ENCODE results near the gene NHLRC4.

Gene NHLRC4

DNA sequence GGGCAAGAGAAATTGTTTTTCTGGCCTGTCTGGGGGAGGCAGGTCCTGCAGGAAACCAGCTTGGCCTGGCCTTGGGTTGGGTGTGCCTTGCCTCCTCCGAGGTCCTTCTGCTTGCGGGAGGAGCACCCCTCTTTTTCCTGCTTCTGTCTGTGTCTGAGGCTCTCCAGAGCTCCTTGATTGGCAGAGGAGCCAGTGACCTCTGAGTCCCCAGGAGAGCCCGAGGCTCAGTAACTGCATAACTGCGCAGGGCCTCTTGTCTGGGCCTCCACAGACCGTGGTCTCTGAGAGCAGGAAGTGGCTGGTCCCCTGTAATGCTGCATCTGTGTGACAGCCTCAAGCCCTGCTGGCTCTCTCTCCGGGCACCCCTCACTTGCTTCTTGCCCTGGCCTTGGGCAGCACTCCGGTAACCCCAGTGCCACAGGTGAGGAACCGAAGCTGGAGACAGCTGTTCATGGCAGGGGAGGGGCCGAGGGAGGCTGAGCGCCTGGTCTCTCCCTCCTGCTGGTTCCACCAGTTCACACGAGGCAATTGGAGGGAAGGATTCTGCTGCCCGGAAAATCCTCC is 37.7 kb upstream of the NHLRC4 start:
- no peak for DNase-seq (ENCODE audit: insufficient read length, low spot score)
- no peak for FAIRE-seq
- no peak for TF ChIP-seq POLR2A (IDR thresholded peaks at IDR 0.05; ENCODE audit: low read depth, low read length)
- no peak for TF ChIP-seq TAF1 (IDR thresholded peaks at IDR 0.05; ENCODE audit: low read depth, low read length)
- peak; percentile 37 for TF ChIP-seq SPI1 (IDR thresholded peaks at IDR 0.05; ENCODE audit: low read depth, low read length)
- no peak for TF ChIP-seq POU2F2 (IDR thresholded peaks at IDR 0.05; ENCODE audit: low read depth, low read length)

DNA sequence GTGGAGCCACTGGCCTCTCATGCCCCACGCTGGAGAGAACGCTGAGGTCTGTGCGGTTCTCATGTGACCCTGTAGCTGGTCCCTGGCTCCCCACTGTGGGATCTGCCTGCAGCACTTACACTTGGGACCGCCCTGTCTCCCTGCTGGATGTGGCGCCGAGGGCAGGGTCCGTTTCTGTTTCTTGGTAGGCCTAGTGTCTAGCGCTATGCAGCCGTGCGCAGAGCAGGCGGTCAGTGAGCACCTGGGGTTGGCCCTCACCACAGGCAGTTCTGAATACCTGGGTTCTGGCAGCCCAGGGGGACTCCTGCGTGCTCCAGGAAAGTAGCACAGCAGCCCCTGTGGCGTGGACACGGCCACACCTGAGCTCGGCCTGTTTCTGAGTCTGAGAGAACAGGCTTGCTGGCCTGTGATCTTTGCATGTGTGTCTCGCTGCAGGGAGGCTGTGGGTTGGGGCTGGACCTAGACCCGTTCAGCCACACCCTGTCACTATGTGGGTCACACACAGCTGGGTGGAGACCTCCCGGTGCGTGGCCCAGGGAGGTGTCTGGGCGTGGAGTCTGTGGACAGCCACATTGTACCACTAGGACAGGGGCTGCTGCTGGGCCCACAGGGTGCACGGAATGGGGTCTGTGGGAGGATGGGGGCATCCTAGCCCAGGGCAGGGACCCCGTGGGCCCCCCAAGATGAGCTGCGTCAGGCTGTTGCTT is 36.5 kb upstream of the NHLRC4 start:
- DNase-seq (ENCODE audit: insufficient read length, low spot score) (no peak), FAIRE-seq (no peak)
- TF ChIP-seq POLR2AphosphoS5 (IDR thresholded peaks at IDR 0.05; ENCODE audit: low read depth, low read length) = no peak
- TF ChIP-seq POU2F2 (IDR thresholded peaks at IDR 0.05; ENCODE audit: low read depth, low read length) = no peak
- TF ChIP-seq POLR2A (IDR thresholded peaks at IDR 0.05; ENCODE audit: low read depth, low read length) = no peak
- no peak for TF ChIP-seq SPI1 (IDR thresholded peaks at IDR 0.05; ENCODE audit: low read depth, low read length)
- TF ChIP-seq TAF1 (IDR thresholded peaks at IDR 0.05; ENCODE audit: low read depth, low read length) = no peak
- TF ChIP-seq PAX5 (IDR thresholded peaks at IDR 0.05; ENCODE audit: insufficient read depth, low read length, severe bottlenecking) = no peak

- no peak for FAIRE-seq
- DNase-seq (ENCODE audit: insufficient read length, low spot score) = no peak
- TF ChIP-seq POU2F2 (IDR thresholded peaks at IDR 0.05; ENCODE audit: low read depth, low read length) = no peak
- no peak for TF ChIP-seq PAX5 (IDR thresholded peaks at IDR 0.05; ENCODE audit: insufficient read depth, low read length, severe bottlenecking)
- TF ChIP-seq TAF1 (IDR thresholded peaks at IDR 0.05; ENCODE audit: low read depth, low read length) = no peak
- TF ChIP-seq SPI1 (IDR thresholded peaks at IDR 0.05; ENCODE audit: low read depth, low read length) = no peak
- TF ChIP-seq POLR2A (IDR thresholded peaks at IDR 0.05; ENCODE audit: low read depth, low read length) = no peak
- TF ChIP-seq POLR2AphosphoS5 (IDR thresholded peaks at IDR 0.05; ENCODE audit: low read depth, low read length) = no peak
Observed at GRCh38 chr16:531494-532125, 35.2 kb upstream of the NHLRC4 start.

- no peak for FAIRE-seq
- TF ChIP-seq PAX5 (IDR thresholded peaks at IDR 0.05; ENCODE audit: insufficient read depth, low read length, severe bottlenecking) (no peak), POLR2AphosphoS5 (IDR thresholded peaks at IDR 0.05; ENCODE audit: low read depth, low read length) (no peak)
Observed at GRCh38 chr16:533391-534123, 33.2 kb upstream of the NHLRC4 start.

GRCh38 chr16:534135-534534 is 32.7 kb upstream of the NHLRC4 start:
- DNase-seq (ENCODE audit: insufficient read length, low spot score) = no peak
- FAIRE-seq = no peak
- no peak for TF ChIP-seq POLR2A (IDR thresholded peaks at IDR 0.05; ENCODE audit: low read depth, low read length)
- TF ChIP-seq TAF1 (IDR thresholded peaks at IDR 0.05; ENCODE audit: low read depth, low read length) = no peak
- no peak for TF ChIP-seq POLR2AphosphoS5 (IDR thresholded peaks at IDR 0.05; ENCODE audit: low read depth, low read length)
- TF ChIP-seq POU2F2 (IDR thresholded peaks at IDR 0.05; ENCODE audit: low read depth, low read length) = no peak
- TF ChIP-seq PAX5 (IDR thresholded peaks at IDR 0.05; ENCODE audit: insufficient read depth, low read length, severe bottlenecking) = no peak
- TF ChIP-seq SPI1 (IDR thresholded peaks at IDR 0.05; ENCODE audit: low read depth, low read length) = no peak

More at GRCh38 chr16:533391-534123, 33.2 kb upstream of the NHLRC4 start:
- no peak for DNase-seq (ENCODE audit: insufficient read length, low spot score)

DNA sequence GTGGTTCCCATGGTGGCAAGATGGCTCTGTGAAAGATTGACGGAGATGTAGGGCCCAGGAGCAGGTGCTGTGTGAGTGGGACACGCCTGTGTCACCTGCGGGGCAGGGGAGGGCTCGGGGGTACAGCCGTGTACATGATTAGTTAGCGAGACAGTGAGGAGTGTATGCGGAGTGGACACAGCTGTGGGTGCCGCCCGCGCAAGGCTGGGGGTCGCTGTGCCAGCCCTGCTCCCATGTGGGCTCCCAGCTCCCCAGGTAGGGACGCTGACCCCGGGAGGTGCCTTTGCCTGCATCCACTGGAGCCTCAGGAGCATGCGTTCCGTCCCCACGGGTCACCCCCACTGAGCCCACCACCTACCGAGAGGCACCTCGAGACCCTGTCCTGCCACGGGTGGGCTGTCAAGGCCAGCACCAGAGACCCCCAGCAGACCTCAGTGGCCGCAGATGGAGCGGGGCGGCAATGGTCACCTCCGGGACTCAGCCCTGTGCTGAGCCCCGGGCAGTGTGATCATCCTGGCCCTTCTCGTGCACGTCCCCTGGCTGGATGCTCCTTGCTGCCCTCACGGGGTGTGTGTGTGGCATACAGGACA is 31.9 kb upstream of the NHLRC4 start:
- DNase-seq (ENCODE audit: insufficient read length, low spot score) = no peak
- no peak for TF ChIP-seq SPI1 (IDR thresholded peaks at IDR 0.05; ENCODE audit: low read depth, low read length)
- TF ChIP-seq TAF1 (IDR thresholded peaks at IDR 0.05; ENCODE audit: low read depth, low read length) = no peak
- no peak for TF ChIP-seq POLR2A (IDR thresholded peaks at IDR 0.05; ENCODE audit: low read depth, low read length)
- no peak for TF ChIP-seq POU2F2 (IDR thresholded peaks at IDR 0.05; ENCODE audit: low read depth, low read length)
- TF ChIP-seq POLR2AphosphoS5 (IDR thresholded peaks at IDR 0.05; ENCODE audit: low read depth, low read length) = no peak
- no peak for TF ChIP-seq PAX5 (IDR thresholded peaks at IDR 0.05; ENCODE audit: insufficient read depth, low read length, severe bottlenecking)
- FAIRE-seq = no peak

- TF ChIP-seq TAF1 (IDR thresholded peaks at IDR 0.05; ENCODE audit: low read depth, low read length) = no peak
- no peak for TF ChIP-seq POU2F2 (IDR thresholded peaks at IDR 0.05; ENCODE audit: low read depth, low read length)
- no peak for TF ChIP-seq POLR2AphosphoS5 (IDR thresholded peaks at IDR 0.05; ENCODE audit: low read depth, low read length)
- no peak for TF ChIP-seq PAX5 (IDR thresholded peaks at IDR 0.05; ENCODE audit: insufficient read depth, low read length, severe bottlenecking)
- no peak for TF ChIP-seq POLR2A (IDR thresholded peaks at IDR 0.05; ENCODE audit: low read depth, low read length)
- TF ChIP-seq SPI1 (IDR thresholded peaks at IDR 0.05; ENCODE audit: low read depth, low read length) = no peak
- no peak for DNase-seq (ENCODE audit: insufficient read length, low spot score)
- no peak for FAIRE-seq
Observed at GRCh38 chr16:535446-536405, 31.1 kb upstream of the NHLRC4 start.

- TF ChIP-seq POLR2A (IDR thresholded peaks at IDR 0.05; ENCODE audit: low read depth, low read length) (no peak), POLR2AphosphoS5 (IDR thresholded peaks at IDR 0.05; ENCODE audit: low read depth, low read length) (no peak), POU2F2 (IDR thresholded peaks at IDR 0.05; ENCODE audit: low read depth, low read length) (no peak)
- DNase-seq (ENCODE audit: insufficient read length, low spot score) (no peak), FAIRE-seq (no peak)
Observed at GRCh38 chr16:536746-537145, 30.1 kb upstream of the NHLRC4 start.
